HG03103 (cell line): ENCODE data around the gene ZNF365.
"Not testable (repeated sequence)": the region's sequence is repeated elsewhere in the genome, so short reads cannot be mapped to it uniquely, and the experiment has no call there.

Experiments used
- ATAC-seq: cut with Tn5 transposase; IDR thresholded peaks from one replicate; pipeline ENCODE4 v1.9.1; 2021; ENCODE audit warnings: low read depth; ENCODE audit not compliant: unreplicated experiment

ZNF365 gene

DNA sequence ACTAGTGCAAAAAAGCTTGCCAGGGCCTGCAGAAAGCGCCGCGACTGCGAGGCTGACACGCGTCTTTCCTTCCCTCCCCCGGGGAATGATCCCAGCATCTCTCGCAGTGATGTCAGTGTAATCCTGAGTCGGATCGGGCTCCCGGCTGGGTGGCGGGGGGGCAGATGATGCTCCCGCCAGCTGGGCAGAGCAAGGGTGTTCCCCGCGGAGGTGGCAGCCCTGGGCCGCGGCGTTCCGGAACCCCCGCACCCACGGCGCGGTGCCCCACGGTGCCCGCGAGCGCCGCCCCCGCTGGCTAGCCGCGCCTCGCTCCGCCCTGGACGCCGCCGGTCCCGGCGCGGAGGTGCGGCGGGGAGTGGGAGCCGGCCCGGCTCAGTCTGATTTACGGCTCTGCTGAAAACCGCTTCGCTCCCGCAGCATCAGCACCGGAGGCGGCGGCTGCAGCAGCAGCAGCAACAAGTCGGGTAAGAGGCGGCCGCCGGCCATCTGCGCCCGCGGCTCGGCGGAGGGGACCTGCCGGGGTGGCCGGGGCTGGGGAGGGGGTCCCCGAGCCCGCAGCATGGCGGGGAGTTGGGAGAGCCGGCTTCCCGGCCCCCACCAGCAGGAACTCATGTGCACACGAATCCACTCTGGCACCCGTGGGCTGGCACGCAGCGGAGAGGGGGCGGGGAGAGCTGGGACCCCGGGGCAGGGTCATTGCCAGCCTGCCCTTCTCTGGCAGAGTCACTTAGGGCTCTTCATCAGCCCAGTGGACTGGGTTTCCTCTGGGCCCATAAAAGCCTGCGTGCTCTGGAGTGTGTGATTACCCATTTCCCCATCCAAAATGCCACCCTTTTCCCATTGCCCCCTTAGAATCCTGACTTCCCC lies at the start of gene ZNF365:
ZNF365 (plus strand) TSS at position 375 of the 867 bp plus-strand sequence. CDS start 1,825 bp downstream, outside the sequence.
- no peak for ATAC-seq

- ATAC-seq = no peak
These were observed 48.0 kb upstream of the ZNF365 start for GRCh38 chr10:62326176-62326575.

- ATAC-seq = no peak
These were observed 46.3 kb upstream of the ZNF365 start for GRCh38 chr10:62327885-62328284.

DNA sequence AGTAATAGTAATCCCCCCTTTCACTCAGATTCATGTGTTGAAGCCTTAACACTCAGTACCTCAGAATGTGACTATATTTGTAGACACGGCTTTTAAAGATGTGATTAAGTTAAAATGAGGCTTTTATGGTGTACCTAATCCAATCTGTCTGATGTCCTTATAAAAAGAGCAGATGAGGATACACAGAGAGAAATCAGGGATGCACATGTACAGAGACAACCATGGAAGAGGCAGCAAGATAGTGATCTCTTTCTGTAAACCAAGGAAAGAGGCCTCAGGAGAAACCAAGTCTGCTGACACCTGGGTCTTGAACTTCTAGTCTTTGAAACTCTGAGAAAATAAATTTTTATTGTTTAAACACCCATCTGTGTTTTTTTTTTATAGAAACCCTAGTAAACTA lies 44.0 kb upstream of the ZNF365 start:
- ATAC-seq = no peak

- no peak for ATAC-seq
These were observed 41.8 kb upstream of the ZNF365 start for GRCh38 chr10:62332406-62332805.

- no peak for ATAC-seq
These were observed 40.9 kb upstream of the ZNF365 start for GRCh38 chr10:62333135-62333889.

DNA sequence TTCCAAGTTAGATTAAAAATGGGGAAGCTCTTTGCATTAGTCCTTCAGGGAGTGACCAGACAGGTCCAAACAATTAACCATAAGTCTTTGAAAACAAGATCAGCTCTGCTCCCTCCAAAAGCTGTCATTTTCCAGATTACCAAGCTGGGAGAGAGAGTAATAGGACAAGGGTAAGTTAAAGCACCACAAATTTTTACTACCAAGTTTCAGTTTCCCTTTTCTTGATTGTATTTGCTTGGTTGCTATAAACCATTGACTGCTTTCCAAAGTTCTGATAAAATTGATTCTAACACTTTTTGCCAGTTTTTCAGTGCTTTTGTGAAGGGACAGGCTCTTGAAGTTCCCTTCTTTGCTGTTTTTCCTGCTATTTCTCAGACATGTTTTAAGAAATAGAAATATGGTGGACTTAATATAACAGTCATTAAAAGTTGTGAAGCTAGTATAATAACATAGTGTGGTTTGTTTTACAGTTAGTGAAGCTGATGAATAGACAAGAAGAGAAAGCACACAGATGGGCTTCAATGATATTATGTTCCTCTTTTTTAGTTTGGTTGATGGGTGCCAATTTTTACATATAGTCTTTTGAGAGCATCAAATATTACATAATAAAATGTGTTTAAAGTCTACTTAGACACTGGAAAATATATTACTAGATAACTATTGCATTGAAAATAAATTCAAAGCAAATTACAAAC lies 40.0 kb upstream of the ZNF365 start:
- ATAC-seq = no peak

DNA sequence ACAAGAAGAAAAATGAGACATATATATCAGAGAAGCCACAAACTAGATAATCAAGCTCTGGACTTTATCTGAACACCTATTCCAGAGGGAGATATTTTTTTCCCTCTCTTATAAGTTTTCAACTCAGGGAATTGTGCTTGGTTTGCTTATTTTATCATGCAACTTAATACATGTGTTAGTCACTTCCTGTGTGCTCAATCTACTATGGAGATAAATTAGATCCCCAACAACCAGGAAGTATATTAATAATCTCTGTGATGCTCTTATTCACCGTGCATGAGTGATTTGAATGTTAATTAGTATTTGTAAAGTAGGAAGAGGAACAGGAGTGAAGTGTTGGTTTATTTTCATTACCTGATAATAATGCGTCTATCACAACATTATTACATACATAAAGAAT lies 38.8 kb upstream of the ZNF365 start:
- ATAC-seq = no peak

- no peak for ATAC-seq
These were observed 37.8 kb upstream of the ZNF365 start for GRCh38 chr10:62336404-62336803.

DNA sequence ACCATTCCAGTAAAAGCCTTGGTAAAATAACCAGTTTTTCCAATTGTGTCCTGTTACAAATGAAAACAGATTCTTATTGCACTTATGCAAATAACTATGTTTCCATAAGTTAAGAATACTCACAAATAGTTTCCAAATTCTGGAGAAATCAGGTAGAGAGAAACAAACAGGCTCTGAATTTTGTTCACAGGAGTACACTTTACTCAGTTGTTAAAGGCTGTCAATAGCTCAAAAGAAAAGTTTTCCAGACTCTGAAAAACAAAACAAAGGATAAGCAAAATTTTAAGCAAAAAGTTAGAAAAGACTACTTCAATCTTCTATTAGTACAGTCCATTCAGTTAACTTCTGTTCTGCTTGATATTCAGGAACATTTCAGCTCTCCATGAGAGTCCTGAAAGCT lies 32.8 kb upstream of the ZNF365 start:
- ATAC-seq = no peak

DNA sequence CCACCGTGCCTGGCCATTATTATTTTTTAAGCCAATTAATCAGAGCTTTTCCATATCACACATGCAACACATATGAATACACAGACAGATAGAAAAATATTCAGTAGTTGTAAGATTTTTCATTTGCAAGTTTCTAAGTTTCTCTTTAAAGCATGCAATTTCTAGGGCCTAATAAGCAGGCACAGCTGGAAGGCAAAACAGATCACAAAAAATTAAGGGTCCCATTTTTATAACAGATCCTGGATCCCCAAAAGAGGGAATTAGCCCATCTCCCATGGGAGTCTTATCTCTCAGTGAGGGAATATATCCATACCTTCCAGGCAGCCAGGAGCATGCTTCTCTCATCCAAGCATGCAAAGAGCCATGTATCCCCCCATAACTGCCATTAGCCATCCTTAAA lies 31.2 kb upstream of the ZNF365 start:
- no peak for ATAC-seq

DNA sequence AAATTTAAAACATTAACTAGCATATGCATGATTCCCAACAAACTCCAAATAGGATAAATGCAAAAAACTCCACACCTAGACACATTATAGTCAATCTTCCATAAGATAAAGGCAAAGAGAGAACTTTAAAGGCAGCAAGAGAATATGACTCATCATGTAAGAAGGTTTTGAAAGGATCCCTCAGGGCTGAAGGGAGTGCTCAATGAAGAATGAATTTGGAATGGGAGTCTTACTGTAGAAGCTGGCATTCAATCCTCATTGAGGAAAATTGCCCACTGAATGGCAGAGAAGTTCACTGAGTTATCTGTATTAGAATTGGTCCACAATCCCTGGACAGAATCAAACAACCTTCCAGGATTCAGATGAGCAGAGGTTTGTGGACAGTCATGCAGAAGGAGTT lies 26.1 kb upstream of the ZNF365 start:
- no peak for ATAC-seq

GRCh38 chr10:62352356-62352970 lies 21.7 kb upstream of the ZNF365 start:
- no peak for ATAC-seq

DNA sequence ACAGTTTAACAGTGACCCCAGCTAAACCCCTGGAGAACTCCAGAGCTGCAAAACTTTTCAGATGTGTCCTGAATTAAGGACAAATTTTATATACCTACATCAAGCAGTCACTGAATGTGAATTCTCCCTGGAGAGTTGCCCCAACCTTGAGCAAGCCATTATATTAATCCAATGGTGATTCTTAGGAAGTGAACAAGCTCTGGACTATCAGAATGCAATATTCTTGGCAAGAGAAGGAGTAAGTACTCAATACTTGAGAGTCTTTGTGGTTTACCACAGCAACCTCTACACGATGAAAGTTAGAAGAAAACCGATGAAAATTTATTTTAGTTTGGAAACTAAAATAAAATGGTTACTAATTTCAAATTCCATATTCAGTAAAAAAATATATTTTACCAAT lies 19.3 kb upstream of the ZNF365 start:
- ATAC-seq = no peak

DNA sequence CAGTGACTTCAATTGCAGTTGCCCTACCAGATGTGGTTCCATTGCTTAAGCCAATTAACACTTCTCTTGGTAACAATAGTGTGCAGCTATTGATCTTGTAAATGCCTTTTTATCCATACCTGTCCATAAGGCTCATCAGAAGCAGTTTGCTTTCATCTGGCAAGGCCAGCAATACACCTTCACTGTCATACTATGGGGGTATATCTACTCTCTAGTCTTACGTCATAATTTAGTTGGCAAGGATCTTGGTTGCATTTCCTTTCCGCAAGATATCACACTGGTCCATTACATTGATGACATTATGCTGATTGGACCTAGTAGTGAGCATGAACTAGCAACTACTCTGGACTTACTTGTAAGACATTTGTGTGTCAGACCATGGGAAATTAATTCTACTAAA lies 17.7 kb upstream of the ZNF365 start:
- ATAC-seq = no peak

DNA sequence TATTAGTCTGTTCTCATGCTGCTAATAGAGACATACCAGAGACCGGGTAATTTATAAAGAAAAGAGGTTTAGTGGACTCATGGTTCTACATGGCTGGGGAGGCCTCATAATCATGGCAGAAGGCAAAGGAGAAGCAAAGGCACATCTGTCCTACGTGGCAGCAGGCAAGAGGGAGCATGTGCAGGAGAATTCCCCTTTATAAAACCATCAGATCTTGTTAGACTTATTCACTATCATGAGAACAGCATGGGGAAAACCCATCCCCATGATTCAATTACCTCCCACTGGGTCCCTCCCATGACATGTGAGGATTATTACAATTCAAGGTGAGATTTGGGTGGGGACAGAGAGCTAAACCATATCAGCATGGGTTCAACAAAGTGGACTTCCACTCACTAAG lies 16.0 kb upstream of the ZNF365 start:
- not testable (repeated sequence) for ATAC-seq

DNA sequence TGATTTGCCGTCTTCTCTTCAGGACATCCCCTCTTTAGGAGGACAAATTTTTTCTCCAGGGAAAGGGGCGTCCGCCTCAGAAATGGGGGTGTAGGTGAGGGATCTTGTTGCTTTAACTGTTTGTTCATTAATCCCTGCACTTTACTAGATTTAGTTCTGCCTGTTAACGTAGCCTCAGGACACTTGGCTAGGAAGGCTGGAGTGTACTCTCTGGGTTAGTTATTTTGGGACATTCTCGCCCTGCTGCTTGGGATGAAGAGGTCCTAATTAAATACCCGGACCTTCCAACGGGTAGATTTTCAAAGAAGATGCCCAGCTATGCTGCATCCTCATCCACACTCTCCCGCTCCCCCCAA lies 552 bp upstream of the ZNF365 start:
- ATAC-seq = no peak

- ATAC-seq = no peak
These were observed 917 bp downstream of the ZNF365 start for GRCh38 chr10:62374862-62375710.

- no peak for ATAC-seq
These were observed 2.2 kb downstream of the ZNF365 start for GRCh38 chr10:62376071-62377025.
